ENCODE measurements around the gene POLR1A.

- TF ChIP-seq, protein P1, sequence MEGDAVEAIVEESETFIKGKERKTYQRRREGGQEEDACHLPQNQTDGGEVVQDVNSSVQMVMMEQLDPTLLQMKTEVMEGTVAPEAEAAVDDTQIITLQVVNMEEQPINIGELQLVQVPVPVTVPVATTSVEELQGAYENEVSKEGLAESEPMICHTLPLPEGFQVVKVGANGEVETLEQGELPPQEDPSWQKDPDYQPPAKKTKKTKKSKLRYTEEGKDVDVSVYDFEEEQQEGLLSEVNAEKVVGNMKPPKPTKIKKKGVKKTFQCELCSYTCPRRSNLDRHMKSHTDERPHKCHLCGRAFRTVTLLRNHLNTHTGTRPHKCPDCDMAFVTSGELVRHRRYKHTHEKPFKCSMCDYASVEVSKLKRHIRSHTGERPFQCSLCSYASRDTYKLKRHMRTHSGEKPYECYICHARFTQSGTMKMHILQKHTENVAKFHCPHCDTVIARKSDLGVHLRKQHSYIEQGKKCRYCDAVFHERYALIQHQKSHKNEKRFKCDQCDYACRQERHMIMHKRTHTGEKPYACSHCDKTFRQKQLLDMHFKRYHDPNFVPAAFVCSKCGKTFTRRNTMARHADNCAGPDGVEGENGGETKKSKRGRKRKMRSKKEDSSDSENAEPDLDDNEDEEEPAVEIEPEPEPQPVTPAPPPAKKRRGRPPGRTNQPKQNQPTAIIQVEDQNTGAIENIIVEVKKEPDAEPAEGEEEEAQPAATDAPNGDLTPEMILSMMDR (IDR thresholded peaks at IDR 0.05; ENCODE audit: poor library complexity), result no peak
- TF ChIP-seq EZH2phosphoT487 (IDR thresholded peaks at IDR 0.05; ENCODE audit: low read depth, severe bottlenecking, unreplicated experiment) (no peak), EZH2 (IDR thresholded peaks at IDR 0.05; ENCODE audit: borderline replicate concordance) (no peak)
Observed at GRCh38 chr2:86029873-86030272, 75.8 kb downstream of the POLR1A start.
